GM12878 (cell line): ENCODE results near the gene MITF. TPM values are rescaled to one million over a fixed set of nuclear protein-coding genes. Genes with fewer than 3 reads are reported as not detected.

Experiments used
- ATAC-seq: fragments of 200-7000 bp; cut with Tn5 transposase; 3 replicates; pipeline ENCODE4 v1.9.1; 2020; ENCODE audit warnings: mild to moderate bottlenecking, moderate library complexity
- BruUV-seq: library from RNA; stranded (reverse); fragments of 400-500 nt; replicated peaks from 2 replicates; lab custom pipeline; 2021; lab: Mats Ljungman, UMichigan
- CTCF ChIA-PET: fragments of 300-600 bp; sonication (Branson Sonifier 250); formaldehyde crosslinking; extraction: SDS; loops from one replicate; lab custom pipeline; 2021; ENCODE audit warnings: inconsistent platforms; lab: Yijun Ruan, JAX
- POLR2A ChIA-PET: fragments of 350-600 bp; formaldehyde crosslinking; extraction: SDS; loops from one replicate; lab custom pipeline; 2021; ENCODE audit warnings: inconsistent platforms; lab: Charles Lee
- RAD21 ChIA-PET: fragments of 300-600 bp; sonication (Branson Sonifier 250); formaldehyde crosslinking; loops from one replicate; lab custom pipeline; 2023; ENCODE audit warnings: antibody characterized with exemption; ENCODE audit not compliant: unreplicated experiment; lab: Charles Lee
- SMC1A ChIA-PET: fragments of 300-600 bp; sonication (Branson Sonifier 250); formaldehyde crosslinking; loops from one replicate; lab custom pipeline; 2023; ENCODE audit not compliant: unreplicated experiment, uncharacterized antibody; lab: Charles Lee
- DNase-seq: peaks from one replicate; pipeline ENCODE4 v3.0.0-alpha.2; 2011; ENCODE audit warnings: low read depth, low spot score
- FAIRE-seq: peaks from 3 replicates; lab custom pipeline; 2011; peaks lifted over from hg19 to GRCh38; lab: Jason Lieb, UNC
- H2AFZ ChIP-seq: 2 replicates; pipeline ENCODE4 v1.6.0; 2011; ENCODE audit warnings: low read depth, low read length, control low read depth; ENCODE audit not compliant: control insufficient read depth
- H3K27ac ChIP-seq: 2 replicates; pipeline ENCODE4 v1.5.1; 2011; ENCODE audit warnings: control low read depth; ENCODE audit not compliant: control insufficient read depth, insufficient read depth
- H3K27me3 ChIP-seq, 2 experiments: replicated peaks in 1 of 2; 2 replicates each; pipeline versions ENCODE4 v1.6.0 to v1.6.1; 2011; ENCODE audit warnings: low read length in 1 of 2; ENCODE audit not compliant: control insufficient read depth in 2 of 2, insufficient read depth in 2 of 2
- H3K36me3 ChIP-seq, 2 experiments: 2 replicates each; pipeline ENCODE4 v1.5.1; 2011; ENCODE audit warnings: low read length in 1 of 2; ENCODE audit not compliant: control insufficient read depth in 2 of 2, insufficient read depth in 2 of 2
- H3K4me1 ChIP-seq: 2 replicates; pipeline ENCODE4 v1.6.1; 2011; ENCODE audit warnings: mild to moderate bottlenecking, low read length, moderate library complexity, mixed read lengths; ENCODE audit not compliant: control insufficient read depth, insufficient read depth
- H3K4me2 ChIP-seq: 2 replicates; pipeline ENCODE4 v1.6.0; 2011; ENCODE audit warnings: control low read depth; ENCODE audit not compliant: control insufficient read depth, insufficient read depth
- H3K4me3 ChIP-seq: fragments of 200-600 bp; sonication (generic); 2 replicates; pipeline ENCODE4 v1.5.1; 2016
- H3K79me2 ChIP-seq: 2 replicates; pipeline ENCODE4 v1.6.0; 2011; ENCODE audit warnings: low read length; ENCODE audit not compliant: control insufficient read depth, insufficient read depth
- H3K9ac ChIP-seq: 2 replicates; pipeline ENCODE4 v1.8.0; 2011; ENCODE audit warnings: low read length, control low read depth, mixed read lengths; ENCODE audit not compliant: control insufficient read depth, insufficient read depth
- H3K9me3 ChIP-seq: replicated peaks from 3 replicates; pipeline ENCODE4 v1.5.1; 2011; ENCODE audit warnings: mild to moderate bottlenecking, low read length; ENCODE audit not compliant: control insufficient read depth, insufficient read depth
- H4K20me1 ChIP-seq: 2 replicates; pipeline ENCODE4 v1.6.0; 2011; ENCODE audit not compliant: control insufficient read depth, insufficient read depth
- ATF3 ChIP-seq: IDR thresholded peaks from 2 replicates; pipeline ENCODE4 v1.6.1; 2011; ENCODE audit warnings: low read depth, mild to moderate bottlenecking, low read length, moderate library complexity, borderline replicate concordance; ENCODE audit errors: extremely low read depth
- BACH1 ChIP-seq: fragments of 450-650 bp; IDR thresholded peaks from 2 replicates; pipeline ENCODE4 v1.6.1; 2017; ENCODE audit warnings: mild to moderate bottlenecking, borderline replicate concordance
- CREM ChIP-seq: IDR thresholded peaks from 2 replicates; pipeline ENCODE4 v1.6.1; 2014; ENCODE audit warnings: antibody characterized with exemption, low read depth
- EP300 ChIP-seq, 2 experiments: fragments of 150-350 bp in 1 of 2; IDR thresholded peaks; 2 replicates each; pipeline ENCODE4 v1.6.1; 2011 to 2012; ENCODE audit warnings: low read depth in 2 of 2, low read length in 2 of 2, borderline replicate concordance in 1 of 2, improper control_type of control experiment in 1 of 2, inconsistent platforms in 1 of 2; ENCODE audit not compliant: control insufficient read depth in 1 of 2
- ETV6 ChIP-seq, 2 experiments: fragments of 450-650 bp in 1 of 2; IDR thresholded peaks in 1 of 2; conservative IDR thresholded peaks in 1 of 2; 2 replicates each; pipeline ENCODE4 v1.6.1; 2014; ENCODE audit warnings: antibody characterized with exemption in 1 of 2, borderline replicate concordance in 1 of 2, low read depth in 1 of 2, mild to moderate bottlenecking in 1 of 2, moderate library complexity in 1 of 2
- MTA3 ChIP-seq: IDR thresholded peaks from 2 replicates; pipeline ENCODE4 v1.6.1; 2012; ENCODE audit warnings: low read length, inconsistent platforms, borderline replicate concordance
- RB1 ChIP-seq: fragments of 450-650 bp; formaldehyde crosslinking; IDR thresholded peaks from 2 replicates; pipeline ENCODE4 v1.6.1; 2017; ENCODE audit warnings: mild to moderate bottlenecking, borderline replicate concordance
- RCOR1 ChIP-seq: conservative IDR thresholded peaks from 2 replicates; pipeline ENCODE4 v1.6.1; 2012; ENCODE audit warnings: low read depth, low read length, improper control_type of control experiment
- ZBTB33 ChIP-seq: fragments of 450-650 bp; IDR thresholded peaks from 2 replicates; pipeline ENCODE4 v1.6.1; 2017; ENCODE audit warnings: mild to moderate bottlenecking
- ZNF592 ChIP-seq: fragments of 450-650 bp; IDR thresholded peaks from 2 replicates; pipeline ENCODE4 v1.6.1; 2017; ENCODE audit warnings: mild to moderate bottlenecking, moderate library complexity
- ZNF622 ChIP-seq: fragments of 450-650 bp; IDR thresholded peaks from 2 replicates; pipeline ENCODE4 v1.6.1; 2017; ENCODE audit warnings: mild to moderate bottlenecking, inconsistent platforms
- WGBS: methylation state at CpG from one replicate; pipeline ENCODE4 v1.1.6; 2016; ENCODE audit warnings: low lambda C conversion rate; ENCODE audit not compliant: insufficient replicate concordance, insufficient coverage; ENCODE audit errors: missing lambda C conversion rate; 5-methylcytosine and 5-hydroxymethylcytosine counted together
- in situ Hi-C: fragments of 300-500 bp; cut with MboI; formaldehyde crosslinking; loops from 9 replicates; pipeline ENCODE4 v1.14.3; 2018; ENCODE audit warnings: mixed read lengths
- intact Hi-C: fragments of 100-400 bp; cut with micrococcal nuclease; formaldehyde crosslinking; loops from one replicate; pipeline ENCODE4 v1.14.2; 2022; ENCODE audit not compliant: unreplicated experiment
- polyA plus RNA-seq, 11 experiments: library from polyadenylated mRNA; depleted of rRNA in 4 of 11; unstranded in 6 of 11; stranded (reverse) in 5 of 11; fragments of >200 nt; fragmentation: Nextera tagmentation in 4 of 11; fragmentation: Illumina TruSeq in 1 of 11; extraction: Ambion mirVana in 4 of 11; extraction: Trizol in 1 of 11; gene quantifications; 1 replicate in 1 of 11; 2 replicates in 10 of 11; pipeline versions ENCODE4 v1.2.1 to v1.2.3, GENCODE V29; 2011 to 2016; ENCODE audit warnings: inconsistent platforms in 2 of 11, missing spikeins in 2 of 11, low read depth in 1 of 11
- total RNA-seq, 4 experiments: library from RNA; depleted of rRNA in 3 of 4; stranded (reverse); fragments of >200 nt in 3 of 4; fragmentation: Illumina TruSeq in 1 of 4; extraction: Trizol in 1 of 4; gene quantifications; 2 replicates each; pipeline versions ENCODE4 v1.2.1 to v1.2.3, GENCODE V29; 2013 to 2021

MITF gene
- total and polyA plus RNA-seq, 10 of the 15 experiments (the other 5 are each of a cell fraction or from before 2014, with no cell fraction given), result under 0.01 to 0.90 (median 0.06) TPM; not detected in 3

DNA sequence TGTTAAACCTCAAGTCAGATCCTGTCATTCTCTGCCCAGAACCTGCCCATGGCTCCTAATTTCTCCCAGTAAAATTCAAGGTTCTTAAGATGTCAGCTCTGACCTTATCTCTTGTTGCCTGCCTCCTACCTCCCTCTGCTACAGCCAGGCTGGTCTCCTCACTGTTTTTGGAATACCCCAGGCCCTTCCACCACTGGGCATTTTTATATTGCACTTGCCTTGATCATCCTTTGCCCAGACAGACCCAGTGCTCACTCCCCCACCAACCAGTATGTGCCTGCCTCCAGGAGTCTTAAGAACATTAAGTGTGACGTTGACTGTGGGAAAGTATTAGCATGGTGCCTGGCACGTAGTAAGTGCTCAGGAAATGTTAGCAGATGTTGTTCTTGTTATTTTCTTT, 3.1 kb downstream of the MITF start:
- ATAC-seq (no peak), FAIRE-seq (no peak), DNase-seq (no peak)
- 24% methylated on average over 2 of the region's 2 CpGs for WGBS
- CTCF ChIA-PET, result no interaction called here
- Histone ChIP-seq H3K4me3 (no peak overlapping the region), H3K4me2 (no peak overlapping the region), H4K20me1 (no peaks in the 10 kb centered on the region), H3K27ac (no peak overlapping the region), H3K9ac (no peak overlapping the region), H3K9me3 (no peaks in the 10 kb centered on the region), H3K27me3 (no peaks in the 10 kb centered on the region; a peak in 4 of 4 replicates), H3K4me1 (no peaks in the 10 kb centered on the region), H2AFZ (no peak overlapping the region), H3K36me3 (no peaks in the 10 kb centered on the region), H3K79me2 (no peaks in the 10 kb centered on the region)
- BruUV-seq, result no TSS peak
- TF ChIP-seq RCOR1 (no peak), ETV6 (conservative IDR thresholded peaks at IDR 0.05 in 1 of 2, IDR thresholded peaks at IDR 0.05 in 1 of 2; ENCODE audit: borderline replicate concordance in 1 of 2, low read depth in 1 of 2) (no peak), ZNF592 (no peak), MTA3 (no peak), EP300 (IDR thresholded peaks at IDR 0.05; ENCODE audit: borderline replicate concordance in 1 of 2, control insufficient read depth in 1 of 2, low read depth in 2 of 2, low read length in 2 of 2) (no peak), BACH1 (no peak), ATF3 (no peak), CREM (no peak), RB1 (no peak), ZNF622 (no peak), ZBTB33 (no peak)
- RAD21 ChIA-PET, result no interaction called here
- POLR2A ChIA-PET, result no interaction called here
- intact Hi-C loops (no loop called here), in situ Hi-C loops (no loop called here)
- SMC1A ChIA-PET, result no interaction called here
